Right lobe of liver (tissue), 6 donors: ENCODE measurements around the gene HACD3. TPM values are rescaled to one million over a fixed set of nuclear protein-coding genes. Genes with fewer than 3 reads are reported as not detected.

ENCODE experiments used
- ATAC-seq, 4 donors: fragments of 200-7000 bp; cut with Tn5 transposase; one replicate each; pipeline ENCODE4 v1.9.1; 2020; ENCODE audit warnings: mild to moderate bottlenecking in 4 of 4, moderate library complexity in 4 of 4
- DNase-seq, 3 donors: peaks; one replicate each; pipeline ENCODE4 v3.0.0-alpha.2; 2020
- H3K27ac ChIP-seq, 3 donors: fragments of 200-600 bp; one replicate each; pipeline ENCODE4 v1.8.0; 2022
- H3K27me3 ChIP-seq, 2 donors: fragments of 200-600 bp; one replicate each; pipeline ENCODE4 v1.8.0; 2022
- H3K36me3 ChIP-seq, 4 donors: fragments of 200-600 bp; sonication (generic) in 1 of 4; one replicate each; pipeline versions ENCODE4 v1.5.1 to v1.8.0; 2017 to 2022; ENCODE audit warnings: control low read depth in 1 of 4
- H3K4me1 ChIP-seq, 4 donors: fragments of 200-600 bp; sonication (generic) in 1 of 4; one replicate each; pipeline versions ENCODE4 v1.5.1 to v1.8.0; 2017 to 2022; ENCODE audit warnings: control low read depth in 1 of 4
- H3K4me3 ChIP-seq, 3 donors: fragments of 200-600 bp; one replicate each; pipeline ENCODE4 v1.8.0; 2022
- H3K9me3 ChIP-seq, 4 donors: fragments of 200-600 bp; sonication (generic) in 1 of 4; one replicate each; pipeline versions ENCODE4 v1.5.1 to v1.8.0; 2017 to 2022; ENCODE audit warnings: control low read depth in 1 of 4
- POLR2A ChIP-seq: fragments of 450-650 bp; IDR thresholded peaks from one replicate; pipeline ENCODE4 v1.6.1; 2017; ENCODE audit warnings: antibody characterized with exemption, mild to moderate bottlenecking
- WGBS: methylation state at CpG from one replicate; pipeline ENCODE4 v1.1.6; 2018; ENCODE audit warnings: low coverage, low lambda C conversion rate; ENCODE audit not compliant: insufficient coverage; ENCODE audit errors: missing lambda C conversion rate; 5-methylcytosine and 5-hydroxymethylcytosine counted together
- intact Hi-C, 2 donors: fragments of 100-400 bp; cut with DNase I; formaldehyde crosslinking; loops; one replicate each; pipeline versions ENCODE4 v1.11.2 to v1.14.1; 2022
- total RNA-seq, 6 experiments: library from RNA; depleted of rRNA in 2 of 6; stranded (reverse); fragments of >200 nt in 2 of 6; fragmentation: NEBNext Ultra II Directional in 3 of 6; extraction: Animal tissue kit (Norgen Biotek cat#: 25700) in 3 of 6; gene quantifications; one replicate each; pipeline versions ENCODE4 v1.1.0 to v1.2.4, GENCODE V29; 2016 to 2023
- TF ChIP-seq, protein P1 (sequence below), 4 donors: fragments of 200-600 bp in 3 of 4; fragments of 450-650 bp in 1 of 4; IDR thresholded peaks; one replicate each; pipeline versions ENCODE4 v1.5.1 to v1.8.0; 2016 to 2022; ENCODE audit warnings: antibody characterized with exemption in 4 of 4, mild to moderate bottlenecking in 2 of 4
- donor health status: DM: no; HTN: yes; CAD: no.
- donor health status: DM: no; HTN: no; CAD: no.
- donor health status: DM: no; HTN: no; CAD: no.
- donor health status: DM: no; HTN: yes; CAD: no.
- donor health status: DM: no; HTN: yes; CAD: no.

Gene HACD3
- total RNA-seq, 6 experiments from 2014 or later, result 48.7 to 73.9 (median 61.7) TPM

DNA sequence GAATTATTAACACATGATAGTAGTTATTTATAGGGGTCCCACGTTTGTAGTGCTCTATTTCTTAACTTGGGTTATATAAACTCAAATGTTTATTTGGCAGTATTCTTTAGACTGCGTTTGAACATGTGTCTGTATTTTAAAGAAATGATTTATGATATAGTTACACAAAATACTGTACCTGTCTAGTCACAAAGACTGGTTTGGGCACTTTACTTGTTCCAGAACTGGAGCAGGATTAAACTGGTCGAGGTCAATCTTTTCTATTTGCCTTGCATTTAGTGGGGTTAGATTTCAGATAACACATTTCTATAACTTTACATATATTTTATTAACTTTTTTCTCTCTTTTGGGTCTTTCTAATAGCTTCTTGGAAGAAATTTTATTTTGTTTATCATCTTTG, 39.5 kb downstream of the HACD3 start:
- DNase-seq (no peak), ATAC-seq (no peak)
- intact Hi-C loops, result no loop called here
- H3K36me3 ChIP-seq, result peaks cover 0 to 30% (median 10%) of the 10 kb centered on the region in 4 donors
- WGBS, result 76% methylated on average over 3 of the region's 3 CpGs
- no peak overlapping the region for H3K27ac ChIP-seq
- no peaks in the 10 kb centered on the region for H3K4me1 ChIP-seq
- H3K4me3 ChIP-seq, result no peak overlapping the region
- H3K9me3 ChIP-seq, result no peaks in the 10 kb centered on the region
- TF ChIP-seq, protein P1, sequence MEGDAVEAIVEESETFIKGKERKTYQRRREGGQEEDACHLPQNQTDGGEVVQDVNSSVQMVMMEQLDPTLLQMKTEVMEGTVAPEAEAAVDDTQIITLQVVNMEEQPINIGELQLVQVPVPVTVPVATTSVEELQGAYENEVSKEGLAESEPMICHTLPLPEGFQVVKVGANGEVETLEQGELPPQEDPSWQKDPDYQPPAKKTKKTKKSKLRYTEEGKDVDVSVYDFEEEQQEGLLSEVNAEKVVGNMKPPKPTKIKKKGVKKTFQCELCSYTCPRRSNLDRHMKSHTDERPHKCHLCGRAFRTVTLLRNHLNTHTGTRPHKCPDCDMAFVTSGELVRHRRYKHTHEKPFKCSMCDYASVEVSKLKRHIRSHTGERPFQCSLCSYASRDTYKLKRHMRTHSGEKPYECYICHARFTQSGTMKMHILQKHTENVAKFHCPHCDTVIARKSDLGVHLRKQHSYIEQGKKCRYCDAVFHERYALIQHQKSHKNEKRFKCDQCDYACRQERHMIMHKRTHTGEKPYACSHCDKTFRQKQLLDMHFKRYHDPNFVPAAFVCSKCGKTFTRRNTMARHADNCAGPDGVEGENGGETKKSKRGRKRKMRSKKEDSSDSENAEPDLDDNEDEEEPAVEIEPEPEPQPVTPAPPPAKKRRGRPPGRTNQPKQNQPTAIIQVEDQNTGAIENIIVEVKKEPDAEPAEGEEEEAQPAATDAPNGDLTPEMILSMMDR (IDR thresholded peaks at IDR 0.05), result no peak
- TF ChIP-seq POLR2A, result no peak
- no peaks in the 10 kb centered on the region for H3K27me3 ChIP-seq

DNA sequence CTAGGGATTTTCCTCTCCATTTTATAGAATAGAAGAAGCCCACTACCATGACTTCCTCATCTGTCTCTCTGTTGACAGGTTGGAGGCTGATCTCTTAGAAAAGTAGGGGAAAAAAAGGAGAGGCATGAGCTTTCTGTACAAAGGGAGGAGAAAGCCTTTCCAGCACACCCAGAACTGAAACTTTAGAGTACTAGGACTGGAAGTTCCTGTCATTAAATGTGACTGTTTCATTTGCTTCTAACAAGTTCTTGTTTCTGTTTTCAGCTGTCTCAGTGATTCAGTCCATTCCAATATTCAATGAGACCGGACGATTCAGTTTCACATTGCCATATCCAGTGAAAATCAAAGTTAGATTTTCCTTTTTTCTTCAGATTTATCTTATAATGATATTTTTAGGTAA, 41.7 kb downstream of the HACD3 start:
- no peaks in the 10 kb centered on the region for H3K4me1 ChIP-seq
- TF ChIP-seq POLR2A, result no peak
- TF ChIP-seq, protein P1 (IDR thresholded peaks at IDR 0.05), result no peak
- no peak overlapping the region for H3K4me3 ChIP-seq
- H3K27me3 ChIP-seq, result no peaks in the 10 kb centered on the region
- ATAC-seq (no peak), DNase-seq (no peak)
- intact Hi-C loops, result no loop called here
- H3K27ac ChIP-seq, result no peak overlapping the region
- peaks cover 0 to 23% (median 10%) of the 10 kb centered on the region in 4 donors for H3K36me3 ChIP-seq
- no peaks in the 10 kb centered on the region for H3K9me3 ChIP-seq
- 83% methylated on average over 2 of the region's 2 CpGs for WGBS

DNA sequence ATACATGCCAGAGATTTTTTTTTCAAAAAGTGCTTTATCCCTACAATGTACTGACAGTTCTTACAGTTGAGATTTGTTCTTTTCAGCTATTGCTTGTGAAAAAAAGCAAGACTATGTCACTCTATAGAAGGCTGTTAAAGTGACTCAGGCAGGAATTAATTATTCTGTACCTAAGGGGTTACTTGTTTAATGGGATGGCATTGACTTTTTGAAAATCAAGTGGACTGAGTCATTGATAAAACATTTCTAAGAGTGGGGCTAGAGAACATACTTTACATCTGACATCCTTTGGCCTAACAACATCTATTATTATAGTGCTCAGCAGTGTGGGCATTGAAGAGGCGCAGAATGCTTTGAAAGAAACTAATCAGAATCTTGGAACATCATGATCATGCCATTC, 46.4 kb downstream of the HACD3 start:
- H3K27ac ChIP-seq, result no peak overlapping the region
- H3K36me3 ChIP-seq, result peaks cover 0 to 27% (median 7%) of the 10 kb centered on the region in 4 donors
- no peaks in the 10 kb centered on the region for H3K27me3 ChIP-seq
- DNase-seq (no peak), ATAC-seq (no peak)
- TF ChIP-seq POLR2A, result no peak
- TF ChIP-seq, protein P1 (IDR thresholded peaks at IDR 0.05), result no peak
- intact Hi-C loops, result no loop called here
- WGBS, result 92% methylated on average over 1 of the region's 1 CpG
- no peaks in the 10 kb centered on the region for H3K9me3 ChIP-seq
- H3K4me1 ChIP-seq, result no peaks in the 10 kb centered on the region
- H3K4me3 ChIP-seq, result no peak overlapping the region

DNA sequence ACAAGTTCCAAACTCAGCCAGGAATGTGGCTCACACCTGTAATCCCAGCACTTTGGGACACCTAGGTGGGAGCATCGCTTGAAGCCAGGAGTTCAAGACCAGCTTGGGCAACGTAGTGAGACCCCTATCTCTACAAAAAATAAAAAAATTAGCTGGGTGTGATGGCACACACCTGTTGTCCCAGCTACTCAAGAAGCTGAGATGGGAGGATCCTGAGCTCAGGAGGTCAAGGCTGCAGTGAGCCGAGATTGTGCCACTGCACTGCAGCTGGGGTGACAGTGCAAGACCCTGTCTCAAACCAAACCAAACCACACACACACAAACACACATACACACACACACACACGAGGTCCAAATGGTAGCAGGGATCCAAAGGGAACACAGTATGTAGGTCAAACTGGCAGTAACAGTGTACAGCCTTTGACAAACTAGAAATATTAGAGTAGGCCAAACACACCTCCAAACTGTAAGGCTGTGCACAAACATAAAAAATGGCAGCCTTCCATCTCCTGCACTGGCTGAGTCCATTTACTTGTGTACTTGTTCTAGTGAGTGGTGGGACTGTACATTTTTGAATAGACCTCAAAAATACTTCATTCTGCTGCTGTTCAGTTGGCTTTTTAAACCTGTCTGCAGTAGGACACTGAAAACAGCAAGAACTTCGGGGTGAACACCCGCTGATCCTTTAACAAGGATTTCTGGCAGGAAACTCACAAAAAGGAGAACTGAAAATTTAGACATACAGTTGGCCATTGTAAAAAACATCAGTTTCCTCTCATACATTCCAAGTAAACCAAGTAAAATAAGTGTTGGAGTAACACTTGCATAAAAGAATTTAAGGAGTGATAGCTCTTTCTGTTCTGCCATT, 47.1 kb downstream of the HACD3 start:
- no peak for DNase-seq
- intact Hi-C loops, result no loop called here
- no peak for ATAC-seq
- Histone ChIP-seq H3K36me3 (peaks cover 0 to 27% (median 5%) of the 10 kb centered on the region in 4 donors), H3K9me3 (no peaks in the 10 kb centered on the region), H3K27me3 (no peaks in the 10 kb centered on the region), H3K27ac (no peak overlapping the region), H3K4me3 (no peak overlapping the region), H3K4me1 (no peaks in the 10 kb centered on the region)
- TF ChIP-seq POLR2A, result no peak
- TF ChIP-seq, protein P1 (IDR thresholded peaks at IDR 0.05), result no peak
- WGBS, result 86% methylated on average over 5 of the region's 6 CpGs
